H1 (cell line): ENCODE results near the gene EVPL.

ENCODE experiments used
- ASH2L ChIP-seq: fragments of 200-600, 300-600 bp; sonication (generic); IDR thresholded peaks from one replicate; pipeline ENCODE4 v1.7.1; 2017; ENCODE audit warnings: low read length
- CHD1 ChIP-seq: IDR thresholded peaks from 2 replicates; pipeline ENCODE4 v1.6.1; 2012; ENCODE audit warnings: low read depth, low read length, improper control_type of control experiment
- JUND ChIP-seq: IDR thresholded peaks from 2 replicates; pipeline ENCODE4 v1.6.1; 2011; ENCODE audit warnings: mild to moderate bottlenecking, improper control_type of control experiment, low read length
- POLR2A ChIP-seq, 2 experiments: IDR thresholded peaks; 1 replicate in 1 of 2; 2 replicates in 1 of 2; pipeline ENCODE4 v1.6.1; 2011; ENCODE audit warnings: low read depth in 2 of 2, low read length in 2 of 2, mild to moderate bottlenecking in 2 of 2; ENCODE audit errors: control extremely low read depth in 1 of 2
- POU5F1 ChIP-seq: IDR thresholded peaks from 2 replicates; pipeline ENCODE4 v1.6.1; 2011; ENCODE audit warnings: low read depth, mild to moderate bottlenecking, low read length, moderate library complexity
- TAF1 ChIP-seq: IDR thresholded peaks from 2 replicates; pipeline ENCODE4 v1.6.1; 2011; ENCODE audit warnings: mild to moderate bottlenecking, low read depth, low read length
- TAF7 ChIP-seq: optimal IDR thresholded peaks from 2 replicates; pipeline ENCODE3; 2011; ENCODE audit warnings: low read depth, mild to moderate bottlenecking, inconsistent platforms, low read length, moderate library complexity, borderline replicate concordance
- TF ChIP-seq, protein P1 (sequence below), 3 experiments: IDR thresholded peaks; 1 replicate in 2 of 3; 2 replicates in 1 of 3; pipeline versions ENCODE4 v1.5.1 to v1.6.1; 2011; ENCODE audit warnings: low read length in 3 of 3, mild to moderate bottlenecking in 3 of 3, inconsistent platforms in 2 of 3, low read depth in 1 of 3, moderate library complexity in 1 of 3; ENCODE audit not compliant: insufficient read depth in 1 of 3; ENCODE audit errors: control extremely low read depth in 1 of 3
- TF ChIP-seq, protein P2 (sequence below): IDR thresholded peaks from 2 replicates; pipeline ENCODE4 v1.6.1; 2012; ENCODE audit warnings: low read length, inconsistent platforms
- TF ChIP-seq, protein P3 (sequence below): IDR thresholded peaks from 2 replicates; pipeline ENCODE4 v1.6.1; 2012; ENCODE audit warnings: inconsistent platforms

DNA sequence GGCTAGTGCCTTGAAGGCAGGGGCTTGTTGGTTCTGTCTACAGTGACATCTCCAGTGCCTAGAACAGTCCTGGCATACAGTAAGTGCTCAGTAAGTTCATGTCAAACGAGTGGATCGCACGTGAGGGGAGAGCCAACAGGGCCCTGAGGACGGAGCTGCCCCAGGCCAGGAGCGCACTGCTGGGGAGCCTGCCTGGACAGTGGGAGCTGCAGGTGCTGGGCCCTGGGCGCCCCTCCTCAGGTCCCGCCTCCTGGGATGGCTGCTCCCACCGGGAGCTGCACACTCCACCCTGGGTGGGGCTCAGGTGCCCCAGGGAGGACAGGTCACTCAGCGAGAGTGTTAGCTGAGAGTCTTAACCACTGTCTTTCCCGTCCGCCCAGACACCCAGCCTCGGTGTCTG is 1.8 kb downstream of the EVPL start:
- TF ChIP-seq, protein P1, sequence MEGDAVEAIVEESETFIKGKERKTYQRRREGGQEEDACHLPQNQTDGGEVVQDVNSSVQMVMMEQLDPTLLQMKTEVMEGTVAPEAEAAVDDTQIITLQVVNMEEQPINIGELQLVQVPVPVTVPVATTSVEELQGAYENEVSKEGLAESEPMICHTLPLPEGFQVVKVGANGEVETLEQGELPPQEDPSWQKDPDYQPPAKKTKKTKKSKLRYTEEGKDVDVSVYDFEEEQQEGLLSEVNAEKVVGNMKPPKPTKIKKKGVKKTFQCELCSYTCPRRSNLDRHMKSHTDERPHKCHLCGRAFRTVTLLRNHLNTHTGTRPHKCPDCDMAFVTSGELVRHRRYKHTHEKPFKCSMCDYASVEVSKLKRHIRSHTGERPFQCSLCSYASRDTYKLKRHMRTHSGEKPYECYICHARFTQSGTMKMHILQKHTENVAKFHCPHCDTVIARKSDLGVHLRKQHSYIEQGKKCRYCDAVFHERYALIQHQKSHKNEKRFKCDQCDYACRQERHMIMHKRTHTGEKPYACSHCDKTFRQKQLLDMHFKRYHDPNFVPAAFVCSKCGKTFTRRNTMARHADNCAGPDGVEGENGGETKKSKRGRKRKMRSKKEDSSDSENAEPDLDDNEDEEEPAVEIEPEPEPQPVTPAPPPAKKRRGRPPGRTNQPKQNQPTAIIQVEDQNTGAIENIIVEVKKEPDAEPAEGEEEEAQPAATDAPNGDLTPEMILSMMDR (IDR thresholded peaks at IDR 0.05; ENCODE audit: control extremely low read depth in 1 of 3, insufficient read depth in 1 of 3, low read depth in 1 of 3, low read length in 3 of 3): no peak
- no peak for TF ChIP-seq TAF7
- TF ChIP-seq POU5F1: no peak
- TF ChIP-seq, protein P2, sequence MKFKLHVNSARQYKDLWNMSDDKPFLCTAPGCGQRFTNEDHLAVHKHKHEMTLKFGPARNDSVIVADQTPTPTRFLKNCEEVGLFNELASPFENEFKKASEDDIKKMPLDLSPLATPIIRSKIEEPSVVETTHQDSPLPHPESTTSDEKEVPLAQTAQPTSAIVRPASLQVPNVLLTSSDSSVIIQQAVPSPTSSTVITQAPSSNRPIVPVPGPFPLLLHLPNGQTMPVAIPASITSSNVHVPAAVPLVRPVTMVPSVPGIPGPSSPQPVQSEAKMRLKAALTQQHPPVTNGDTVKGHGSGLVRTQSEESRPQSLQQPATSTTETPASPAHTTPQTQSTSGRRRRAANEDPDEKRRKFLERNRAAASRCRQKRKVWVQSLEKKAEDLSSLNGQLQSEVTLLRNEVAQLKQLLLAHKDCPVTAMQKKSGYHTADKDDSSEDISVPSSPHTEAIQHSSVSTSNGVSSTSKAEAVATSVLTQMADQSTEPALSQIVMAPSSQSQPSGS: no peak
- TF ChIP-seq, protein P3, sequence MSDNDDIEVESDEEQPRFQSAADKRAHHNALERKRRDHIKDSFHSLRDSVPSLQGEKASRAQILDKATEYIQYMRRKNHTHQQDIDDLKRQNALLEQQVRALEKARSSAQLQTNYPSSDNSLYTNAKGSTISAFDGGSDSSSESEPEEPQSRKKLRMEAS: no peak
- no peak for TF ChIP-seq CHD1
- no peak for TF ChIP-seq JUND
- TF ChIP-seq POLR2A (IDR thresholded peaks at IDR 0.05; ENCODE audit: control extremely low read depth in 1 of 2, low read depth in 2 of 2, low read length in 2 of 2): no peak
- no peak for TF ChIP-seq ASH2L
- TF ChIP-seq TAF1: no peak
